OCI-LY1 (cell line): ENCODE data around the gene THBS4.

Experiments
- EZH2 ChIP-seq: fragments of 200-600 bp; sonication (generic), shearing (Covaris generic); IDR thresholded peaks from 2 replicates; pipeline ENCODE4 v1.8.0; 2017; ENCODE audit warnings: borderline replicate concordance, mixed run types, mild to moderate bottlenecking, antibody characterized with exemption, low read length, moderate library complexity, mixed read lengths
- TF ChIP-seq, protein P1 (sequence below): fragments of 200-600 bp; sonication (generic), shearing (Covaris generic); IDR thresholded peaks from 2 replicates; pipeline ENCODE4 v1.5.1; 2017; ENCODE audit warnings: mild to moderate bottlenecking, antibody characterized with exemption, low read length, moderate library complexity, mixed read lengths

DNA sequence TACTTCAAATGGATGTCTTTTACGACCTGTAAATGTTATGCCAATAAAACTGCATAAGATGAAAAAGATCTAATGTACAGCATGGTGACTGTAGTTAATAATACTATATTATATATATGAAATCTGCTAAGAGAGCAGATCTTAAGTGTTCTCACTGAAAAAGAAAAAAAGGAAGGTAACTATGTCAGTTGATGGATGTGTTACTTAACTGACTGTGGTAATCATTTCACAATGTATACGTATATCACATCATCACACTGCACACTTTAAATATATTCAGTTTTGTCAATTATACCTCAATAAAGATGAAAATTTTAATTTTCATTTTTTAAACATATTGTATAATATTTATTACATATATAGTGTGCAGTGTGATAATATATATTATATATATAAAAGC, 31.9 kb downstream of the THBS4 start:
- TF ChIP-seq, protein P1, sequence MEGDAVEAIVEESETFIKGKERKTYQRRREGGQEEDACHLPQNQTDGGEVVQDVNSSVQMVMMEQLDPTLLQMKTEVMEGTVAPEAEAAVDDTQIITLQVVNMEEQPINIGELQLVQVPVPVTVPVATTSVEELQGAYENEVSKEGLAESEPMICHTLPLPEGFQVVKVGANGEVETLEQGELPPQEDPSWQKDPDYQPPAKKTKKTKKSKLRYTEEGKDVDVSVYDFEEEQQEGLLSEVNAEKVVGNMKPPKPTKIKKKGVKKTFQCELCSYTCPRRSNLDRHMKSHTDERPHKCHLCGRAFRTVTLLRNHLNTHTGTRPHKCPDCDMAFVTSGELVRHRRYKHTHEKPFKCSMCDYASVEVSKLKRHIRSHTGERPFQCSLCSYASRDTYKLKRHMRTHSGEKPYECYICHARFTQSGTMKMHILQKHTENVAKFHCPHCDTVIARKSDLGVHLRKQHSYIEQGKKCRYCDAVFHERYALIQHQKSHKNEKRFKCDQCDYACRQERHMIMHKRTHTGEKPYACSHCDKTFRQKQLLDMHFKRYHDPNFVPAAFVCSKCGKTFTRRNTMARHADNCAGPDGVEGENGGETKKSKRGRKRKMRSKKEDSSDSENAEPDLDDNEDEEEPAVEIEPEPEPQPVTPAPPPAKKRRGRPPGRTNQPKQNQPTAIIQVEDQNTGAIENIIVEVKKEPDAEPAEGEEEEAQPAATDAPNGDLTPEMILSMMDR: no peak
- TF ChIP-seq EZH2: no peak
